Amniotic epithelial cell (primary cell): ENCODE measurements around the gene ANKRD1.
"Not testable (repeated sequence)": the region's sequence is repeated elsewhere in the genome, so short reads cannot be mapped to it uniquely, and the experiment has no call there.

Experiments
- DNase-seq: peaks from one replicate; pipeline ENCODE4 v3.0.0-alpha.2; 2010; ENCODE audit warnings: low read depth

Gene ANKRD1

DNA sequence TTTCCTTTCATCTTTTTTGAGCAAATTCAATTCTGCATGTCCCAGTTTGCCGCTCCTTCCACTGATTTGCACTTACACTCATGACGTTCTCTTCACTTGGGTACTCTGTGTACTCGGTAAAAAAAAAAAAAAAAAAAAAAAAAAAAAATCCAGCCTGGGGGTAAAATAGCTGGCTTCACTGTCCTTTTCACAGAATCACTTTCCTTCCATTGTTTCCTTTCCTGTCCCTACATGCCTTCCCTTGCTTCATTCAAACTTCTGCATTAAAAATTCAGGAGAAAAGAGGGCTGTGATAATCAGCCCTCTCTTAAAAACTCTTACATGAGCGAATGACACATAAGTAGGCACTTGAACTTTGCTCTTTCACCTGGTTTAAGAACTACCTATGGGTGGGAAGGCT is 8.7 kb downstream of the ANKRD1 start:
- DNase-seq, result no peak

DNA sequence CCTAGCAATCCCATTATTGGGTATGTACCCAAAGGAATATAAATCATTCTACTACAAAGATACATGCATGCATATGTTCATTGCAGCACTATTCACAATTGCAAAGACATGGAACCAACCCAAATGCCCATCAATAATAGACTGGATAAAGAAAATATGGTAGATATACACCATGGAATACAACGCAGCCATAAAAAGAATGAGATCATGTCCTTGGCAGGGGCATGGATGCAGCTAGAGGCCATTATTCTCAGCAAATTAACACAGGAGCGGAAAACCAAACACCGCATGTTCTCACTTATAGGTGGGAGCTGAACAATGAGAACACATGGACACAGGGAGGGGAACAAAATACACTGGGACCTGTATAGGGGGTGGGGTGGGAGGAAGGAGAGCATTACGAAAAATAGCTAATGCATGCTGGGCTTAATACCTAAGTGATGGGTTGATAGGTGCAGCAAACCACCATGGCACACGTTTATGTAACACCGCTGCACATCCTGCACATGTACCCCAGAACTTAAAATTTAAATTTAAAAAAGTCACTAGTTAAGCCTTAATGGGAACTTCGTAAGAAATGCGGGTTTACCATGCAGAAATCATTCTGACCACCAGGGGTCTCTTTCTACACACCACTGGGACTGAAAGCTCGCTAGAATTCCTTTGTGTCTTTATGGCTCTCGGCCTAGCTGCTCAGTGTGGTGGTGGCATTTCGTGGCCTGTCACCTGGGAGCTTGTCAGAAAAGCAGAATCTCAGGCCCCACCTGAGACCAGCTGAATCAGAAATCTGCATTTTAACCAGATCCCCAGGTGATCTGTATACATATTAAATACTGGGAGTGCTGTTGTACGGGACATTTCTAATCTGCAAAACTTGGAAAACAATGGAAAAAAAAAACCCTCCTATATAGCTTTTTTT is 9.5 kb downstream of the ANKRD1 start:
- peak; percentile 73 for DNase-seq

DNA sequence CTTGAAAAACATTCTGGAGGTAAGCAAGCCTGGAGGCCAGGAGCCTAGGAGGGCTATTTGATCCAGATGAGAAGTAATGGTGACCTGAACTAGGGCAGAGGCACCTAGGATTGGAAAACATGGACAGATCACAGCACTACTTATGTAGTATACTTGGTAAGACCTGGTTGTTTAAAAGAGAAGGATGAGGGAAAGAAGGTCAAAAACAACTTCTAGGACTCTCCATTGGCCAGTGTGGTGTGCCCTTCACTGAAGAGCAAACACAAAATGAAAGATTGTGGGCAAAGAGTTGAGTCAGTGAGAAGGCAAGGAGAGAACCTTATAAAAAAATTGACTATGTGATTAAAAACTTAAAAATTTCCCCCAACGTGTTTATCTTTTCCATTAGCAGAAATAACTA is 14.3 kb downstream of the ANKRD1 start:
- no peak for DNase-seq

DNA sequence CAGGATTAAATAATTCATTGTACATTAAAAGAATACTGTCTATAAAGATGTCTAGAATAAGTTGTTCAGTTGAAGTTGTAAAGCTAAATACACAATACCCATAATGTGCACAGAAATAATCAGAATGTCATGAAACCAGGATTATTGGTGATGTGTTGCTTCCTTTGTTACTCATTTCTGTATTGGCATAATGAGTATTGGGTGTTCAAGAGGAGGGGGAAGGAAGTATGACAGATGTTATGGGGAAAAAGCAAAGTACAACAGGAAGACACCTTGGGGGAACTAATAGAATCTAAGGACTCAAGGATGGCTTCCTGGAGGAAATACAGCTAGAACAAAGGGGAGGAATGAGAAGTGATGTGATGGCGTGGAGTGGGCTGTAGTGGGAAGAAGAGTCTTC is 15.0 kb downstream of the ANKRD1 start:
- no peak for DNase-seq

DNA sequence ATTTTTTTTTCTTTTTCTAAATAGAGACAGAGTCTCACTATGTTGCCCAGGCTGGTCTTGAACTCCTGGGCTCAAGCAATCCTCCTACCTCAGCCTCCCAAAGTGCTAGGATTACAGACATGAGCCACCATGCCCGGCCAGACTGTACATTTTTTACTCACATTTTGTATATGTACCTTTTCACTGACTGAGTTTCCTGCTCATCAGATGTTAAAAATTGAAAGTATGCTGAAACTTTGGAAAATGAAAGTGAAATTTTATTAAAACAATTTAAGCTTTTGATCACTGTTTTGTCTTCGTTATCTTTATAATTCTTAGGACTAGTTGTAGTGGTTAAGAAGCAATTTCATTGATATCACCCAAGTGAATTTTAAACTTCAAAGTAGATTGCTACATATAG is 24.0 kb downstream of the ANKRD1 start:
- not testable (repeated sequence) for DNase-seq

DNA sequence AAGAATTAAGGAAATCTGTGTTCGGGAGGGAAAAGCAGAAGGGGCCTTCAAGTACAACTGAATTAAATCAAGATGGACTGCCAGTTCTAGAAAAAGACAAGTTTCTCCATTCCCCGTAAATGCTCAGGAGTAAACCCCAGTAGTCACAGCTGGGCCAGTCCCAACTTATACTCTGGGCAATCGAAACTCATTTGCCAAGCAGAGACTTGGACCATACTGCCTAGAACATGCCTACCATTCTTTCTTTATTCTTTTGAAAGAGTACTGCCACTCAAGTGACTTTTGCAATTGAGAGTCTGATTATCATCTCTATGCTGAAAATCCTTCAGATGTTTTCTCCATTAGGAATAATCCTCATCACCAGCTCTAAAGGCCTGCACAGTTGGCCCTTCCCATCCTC is 27.7 kb downstream of the ANKRD1 start:
- no peak for DNase-seq

DNA sequence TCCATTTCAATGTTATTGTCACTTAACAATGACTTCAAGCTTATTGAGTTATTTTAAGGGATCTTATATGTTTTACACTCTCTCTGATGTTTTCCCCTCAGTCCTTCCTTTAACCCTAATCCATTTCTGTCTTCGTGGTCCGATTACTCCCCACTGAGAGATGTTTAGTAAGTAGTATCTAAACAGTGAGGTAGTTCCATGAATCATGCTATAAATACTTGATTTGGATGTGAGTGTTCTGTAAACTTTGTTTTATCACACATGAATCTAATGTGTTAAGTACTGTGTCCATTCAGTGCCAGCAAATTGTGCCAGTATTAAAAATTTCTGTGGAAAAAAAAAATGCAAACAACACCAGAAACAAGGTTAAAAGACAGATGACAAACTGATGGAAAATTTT is 30.5 kb downstream of the ANKRD1 start:
- DNase-seq, result peak; percentile 37

DNA sequence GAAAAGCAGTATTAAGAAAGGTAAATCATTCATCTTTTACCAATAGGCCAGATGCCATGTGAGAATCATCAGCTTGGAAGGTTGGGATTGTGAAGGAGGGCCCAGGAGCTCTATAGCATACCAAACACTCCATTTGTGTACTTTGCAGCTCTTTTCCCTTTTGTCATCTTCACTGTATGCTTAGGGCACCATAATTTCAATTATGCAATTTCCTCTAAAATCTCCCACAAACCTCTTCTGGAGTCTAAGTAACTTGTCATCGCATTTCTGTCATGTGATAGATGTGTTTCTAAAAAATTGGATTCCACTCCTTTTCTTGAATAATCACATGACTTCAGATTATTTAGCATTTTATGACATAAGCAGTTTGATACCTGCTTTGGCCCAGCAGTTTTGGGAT is 31.3 kb downstream of the ANKRD1 start:
- peak; percentile 3 for DNase-seq

DNA sequence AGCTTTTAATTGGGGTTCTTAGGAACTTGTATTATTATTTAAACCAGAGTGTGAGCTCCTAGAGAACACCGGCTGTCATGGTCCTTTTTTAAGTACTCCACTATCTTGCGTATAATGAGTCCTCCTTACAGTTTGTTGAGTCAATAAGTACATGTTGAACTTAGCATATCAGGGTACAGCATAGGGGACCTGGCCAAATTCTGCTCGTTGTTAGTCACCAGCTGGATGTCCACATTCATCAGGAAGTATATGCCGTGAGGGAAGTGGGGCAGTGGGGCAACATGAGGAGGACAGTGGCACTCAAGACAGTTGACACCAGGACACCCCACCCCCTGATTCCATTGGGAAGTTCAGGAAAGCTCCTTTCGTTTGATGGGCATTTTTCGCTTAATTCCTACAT is 32.5 kb downstream of the ANKRD1 start:
- DNase-seq, result peak; percentile 4

DNA sequence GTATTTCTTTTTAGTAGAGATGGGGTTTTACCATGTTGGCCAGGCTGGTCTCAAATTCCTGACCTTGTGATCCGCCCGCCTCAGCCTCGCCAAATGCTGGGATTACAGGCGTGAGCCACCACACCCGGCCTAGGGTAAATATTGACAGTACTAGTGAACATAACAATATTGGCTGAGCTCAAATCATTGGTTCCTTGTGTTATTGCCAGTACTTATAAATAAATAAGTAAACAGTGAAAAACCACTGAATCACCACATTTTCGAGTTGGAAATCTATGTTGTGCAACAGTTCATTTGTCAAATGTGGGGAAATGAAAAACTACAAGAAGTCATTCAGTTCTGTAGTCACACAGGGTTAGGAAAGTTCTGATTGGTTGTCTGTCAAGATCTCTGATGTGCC is 33.3 kb downstream of the ANKRD1 start:
- peak; percentile 80 for DNase-seq

DNA sequence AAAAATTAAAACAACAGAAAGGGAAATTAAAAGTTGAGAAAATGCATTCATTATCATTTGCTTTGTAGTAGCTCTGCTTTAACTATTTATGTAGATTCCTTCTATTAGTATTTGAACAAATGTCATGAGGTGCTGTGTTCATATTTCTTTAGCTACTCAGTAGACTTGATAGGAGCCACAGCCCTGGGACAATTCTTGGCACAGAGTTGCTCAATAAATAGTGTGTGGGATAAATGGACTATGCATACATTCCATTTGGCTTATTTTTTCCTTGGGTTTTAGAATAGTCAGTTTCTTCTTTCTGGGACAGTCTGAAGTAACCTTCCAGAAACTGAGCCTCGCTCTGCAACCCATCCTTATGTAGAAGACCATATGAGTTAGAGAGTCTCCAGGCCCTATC is 35.7 kb downstream of the ANKRD1 start:
- DNase-seq, result peak; percentile 92

DNA sequence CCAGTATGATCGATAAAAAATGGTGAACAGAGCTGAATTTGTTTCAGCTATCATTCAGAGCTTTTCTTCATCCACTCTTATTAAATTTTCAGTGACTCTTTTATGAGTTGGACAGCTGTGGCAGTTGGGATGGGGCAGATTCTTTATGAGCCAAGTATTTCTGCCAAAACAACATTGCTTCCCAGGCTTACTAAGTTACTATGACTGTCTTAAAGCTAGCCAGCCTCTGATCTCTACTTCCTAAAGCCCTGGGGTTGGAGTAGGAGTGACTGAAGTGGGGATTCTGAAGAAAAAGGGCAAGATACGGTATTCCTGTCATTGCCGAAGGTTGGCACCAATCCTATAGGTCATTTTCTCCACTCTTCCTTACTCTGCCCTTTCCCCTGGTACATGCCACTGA is 36.5 kb downstream of the ANKRD1 start:
- DNase-seq, result peak; percentile 53

DNA sequence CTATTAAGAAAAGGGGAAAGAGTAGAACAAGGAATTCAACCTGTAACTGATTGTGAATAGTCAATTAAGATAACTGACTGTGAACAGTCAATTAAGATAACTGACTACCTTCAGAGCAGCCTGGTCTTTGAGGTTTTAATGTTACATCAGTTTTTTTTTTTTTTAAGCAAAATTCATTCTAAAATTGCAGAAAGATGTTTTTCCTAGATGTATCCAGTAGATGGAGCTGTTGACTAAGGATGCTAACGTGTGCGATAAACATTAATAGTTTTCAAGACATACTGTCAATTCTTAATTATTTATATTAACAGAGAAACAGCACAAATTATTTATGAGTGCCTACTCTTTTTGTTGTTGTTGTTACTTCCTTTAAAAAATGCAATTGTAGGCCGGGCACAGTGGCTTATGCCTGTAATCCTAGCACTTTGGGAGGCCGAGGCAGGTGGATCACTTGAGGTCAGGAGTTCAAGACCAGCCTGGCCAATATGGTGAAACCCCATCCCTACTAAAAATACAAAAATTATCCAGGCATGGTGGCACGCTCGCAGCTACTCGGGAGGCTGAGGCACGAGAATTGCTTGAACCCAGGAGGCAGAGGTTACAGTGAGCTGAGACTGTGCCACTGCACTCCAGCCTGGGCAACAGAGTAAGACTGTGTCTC is 40.7 kb downstream of the ANKRD1 start:
- peak; percentile 45 for DNase-seq

DNA sequence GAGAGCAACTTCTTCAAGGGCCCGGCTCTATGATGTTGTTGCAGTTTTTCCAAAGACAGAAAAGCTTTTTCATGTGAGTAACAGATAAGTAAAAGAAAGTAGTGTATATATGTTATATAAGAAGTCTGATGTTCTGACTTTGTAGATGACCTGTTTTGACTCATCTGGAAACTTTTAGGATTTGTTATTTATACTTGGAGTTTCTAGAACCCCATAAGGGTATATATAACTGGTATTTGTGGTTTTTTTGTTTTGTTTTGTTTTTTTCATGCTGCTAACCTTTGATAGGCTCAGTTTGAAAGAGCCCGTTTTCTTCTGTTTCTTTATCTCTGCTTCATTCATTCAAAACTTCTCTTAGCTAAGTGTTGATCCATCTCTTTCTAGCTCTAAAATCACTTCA is 41.8 kb downstream of the ANKRD1 start:
- DNase-seq, result no peak

DNA sequence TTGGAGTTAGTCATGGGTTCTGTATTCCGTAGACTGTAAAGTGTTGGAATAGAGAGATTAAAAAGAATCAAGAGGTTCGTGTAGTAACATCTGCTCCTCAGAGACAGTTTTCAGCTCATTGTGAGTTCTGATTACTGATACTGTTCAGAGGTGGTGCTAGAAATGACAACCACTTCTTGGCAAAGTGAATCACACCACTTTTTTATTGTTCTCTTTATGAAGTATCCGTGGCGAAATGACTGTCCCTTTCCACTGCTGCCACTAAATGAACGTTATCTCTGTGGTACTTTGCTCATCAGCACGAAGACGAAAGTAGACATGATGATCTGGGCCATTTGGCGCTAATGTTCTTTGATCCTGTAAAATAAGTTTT is 48.3 kb downstream of the ANKRD1 start:
- DNase-seq, result no peak

DNA sequence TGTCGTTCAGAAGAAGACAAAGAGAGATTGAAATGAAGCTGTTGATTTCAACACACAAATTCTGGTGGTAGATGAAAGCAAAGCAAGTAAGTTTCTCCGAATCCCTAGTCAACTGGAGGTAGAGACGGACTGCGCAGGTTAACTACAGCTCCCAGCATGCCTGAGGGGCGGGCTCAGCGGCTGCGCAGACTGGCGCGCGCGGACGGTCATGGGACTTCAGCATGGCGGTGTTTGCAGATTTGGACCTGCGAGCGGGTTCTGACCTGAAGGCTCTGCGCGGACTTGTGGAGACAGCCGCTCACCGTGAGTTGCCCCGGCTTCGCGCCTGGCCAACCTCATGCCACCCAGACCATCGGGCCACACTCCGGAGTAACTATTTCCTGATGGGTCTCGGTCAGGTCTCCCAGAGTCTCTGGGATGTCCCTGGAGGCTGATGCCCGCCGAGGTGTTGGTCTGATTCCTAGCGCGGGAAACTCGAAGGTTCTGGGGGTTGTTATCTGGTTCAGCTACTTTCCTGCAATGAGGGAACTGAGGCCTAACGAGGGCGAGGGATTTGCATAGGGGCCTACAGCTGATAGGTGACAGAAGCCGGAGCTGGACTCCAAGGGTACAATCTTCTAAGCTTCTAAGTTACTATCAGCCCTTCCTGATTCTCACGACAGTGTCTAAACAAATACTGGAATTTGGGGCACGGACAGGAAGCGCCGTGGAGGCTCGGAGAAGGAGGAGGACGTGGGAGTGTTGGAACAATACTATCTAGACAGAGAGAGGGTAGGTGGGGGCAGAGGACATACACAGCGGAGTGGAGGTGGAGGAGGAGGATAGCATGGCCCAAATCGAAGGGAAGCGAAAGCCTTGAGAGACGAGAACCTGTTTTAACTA is 48.9 kb downstream of the ANKRD1 start, which contains the start of gene RPP30:
TSS of gene RPP30 (plus strand) at position 209 of the 882 bp plus-strand sequence. CDS start at position 222, 13 bp downstream.
- peak; percentile 79 for DNase-seq

DNA sequence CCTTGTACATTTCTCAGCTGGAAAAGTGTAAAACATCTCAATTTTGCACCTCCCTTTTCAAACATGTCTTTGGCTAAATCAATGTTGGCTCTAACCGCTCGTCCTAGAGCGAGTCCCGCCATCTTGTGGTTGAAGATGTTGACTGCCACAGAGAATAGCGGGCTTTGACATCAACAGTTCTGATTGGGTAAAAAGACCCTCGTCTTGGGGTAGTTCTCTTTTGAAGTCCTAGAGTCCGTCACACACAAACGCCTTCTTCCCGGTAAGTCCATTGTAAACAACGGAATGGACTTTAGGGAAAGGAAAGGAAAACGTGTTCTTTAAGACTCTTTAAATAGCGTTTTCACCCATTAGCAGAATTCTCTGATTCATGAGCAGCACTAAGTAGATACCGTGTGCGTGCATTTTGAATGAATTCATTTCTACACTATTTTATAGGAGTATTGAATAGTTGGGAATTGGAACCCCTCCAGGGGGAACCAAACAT is 49.6 kb downstream of the ANKRD1 start:
- DNase-seq, result peak; percentile 84

DNA sequence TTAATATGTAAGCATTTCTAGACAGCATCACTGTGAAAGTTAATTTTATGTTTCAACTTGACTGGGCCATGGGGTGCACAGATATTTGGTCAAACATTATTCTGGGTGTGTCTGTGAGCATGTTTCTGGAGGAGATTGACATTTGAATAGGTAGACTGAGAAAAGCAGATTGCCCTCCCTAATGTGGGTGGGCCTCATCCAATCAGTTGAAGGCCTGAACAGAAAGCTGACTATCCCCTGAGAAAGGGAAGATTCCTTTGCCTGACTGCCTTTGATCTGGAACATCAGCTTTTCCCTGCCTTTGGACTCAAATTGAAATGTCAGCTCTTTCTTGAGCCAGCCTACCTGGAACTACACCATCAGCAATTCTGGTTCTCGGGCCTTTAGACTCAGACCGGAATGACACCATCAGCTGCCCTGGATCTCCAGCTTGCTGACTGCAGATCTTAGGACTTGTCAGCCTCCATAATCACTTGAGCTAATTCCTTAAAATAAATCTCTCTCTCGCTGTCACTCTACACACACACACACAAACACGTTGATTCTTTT is 54.8 kb downstream of the ANKRD1 start:
- DNase-seq, result no peak

DNA sequence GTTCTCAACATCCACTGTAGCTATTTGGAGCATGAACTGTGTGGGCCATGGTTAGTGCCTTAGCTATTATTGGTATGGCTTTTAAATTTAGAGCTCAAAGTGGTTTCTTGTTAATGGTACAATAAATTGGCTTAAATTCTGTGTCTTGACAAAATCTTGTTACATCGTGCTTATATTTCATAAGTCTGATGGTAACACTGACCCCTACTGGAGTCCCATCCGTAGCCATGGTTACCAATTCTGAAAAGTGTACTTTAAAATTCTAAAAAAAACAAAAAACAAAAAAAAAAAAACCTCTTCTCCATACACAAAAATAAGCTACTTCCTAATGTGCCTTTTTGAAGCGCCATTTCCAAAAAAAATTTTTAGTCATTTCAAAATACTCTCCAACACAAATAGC is 55.5 kb downstream of the ANKRD1 start:
- peak; percentile 45 for DNase-seq

DNA sequence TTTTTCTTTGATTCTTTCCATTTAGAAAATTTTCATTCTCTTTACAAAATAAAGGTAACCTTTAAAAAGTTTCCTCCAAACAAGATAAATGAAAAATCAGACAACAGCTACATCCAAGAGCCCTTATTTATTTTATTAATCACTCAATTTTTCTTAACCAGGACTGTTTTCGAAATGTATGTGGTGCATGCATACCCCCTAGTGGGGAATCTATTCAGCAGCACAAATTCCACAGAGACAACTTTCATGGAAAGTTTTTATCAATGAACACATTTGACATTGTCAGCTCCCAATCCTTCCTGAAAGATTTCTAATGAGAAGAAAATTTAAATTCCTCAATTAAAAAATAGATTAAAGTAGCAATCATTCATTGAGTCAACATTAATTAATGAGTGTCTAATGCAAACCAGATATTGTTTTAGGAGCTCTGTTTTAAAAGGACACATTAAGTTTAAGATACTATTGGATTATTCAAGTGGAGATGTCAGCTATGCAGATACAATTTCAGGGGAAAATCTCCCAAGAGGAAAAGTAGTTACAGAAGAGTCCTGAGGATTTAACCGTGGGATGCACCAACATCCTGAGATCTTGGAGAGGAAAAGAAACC is 57.9 kb downstream of the ANKRD1 start:
- DNase-seq, result peak; percentile 53
